ENCODE measurements around the gene EIF4A3.
"Not testable (repeated sequence)": the region's sequence is repeated elsewhere in the genome, so short reads cannot be mapped to it uniquely, and the experiment has no call there.

GRCh38 chr17:80090164-80090563 lies 56.8 kb downstream of the EIF4A3 start:
- not testable (repeated sequence) for TF ChIP-seq POLR2A (IDR thresholded peaks at IDR 0.05; ENCODE audit: low read depth, low read length); TAF1 (IDR thresholded peaks at IDR 0.05; ENCODE audit: low read depth, low read length); POLR2AphosphoS5 (IDR thresholded peaks at IDR 0.05; ENCODE audit: low read depth, low read length); SPI1 (IDR thresholded peaks at IDR 0.05; ENCODE audit: low read depth, low read length); PAX5 (IDR thresholded peaks at IDR 0.05; ENCODE audit: insufficient read depth, low read length, severe bottlenecking); POU2F2 (IDR thresholded peaks at IDR 0.05; ENCODE audit: low read depth, low read length)
